SK-N-SH (cell line): ENCODE measurements around the gene THAP12. TPM values are rescaled to one million over a fixed set of nuclear protein-coding genes. Genes with fewer than 3 reads are reported as not detected.

ENCODE experiments used
- CTCF ChIA-PET: fragments of 300-600, 350-600 bp; formaldehyde crosslinking; extraction: SDS; loops from one replicate; lab custom pipeline; 2021; lab: Yijun Ruan, JAX
- POLR2A ChIA-PET: fragments of 350-600 bp; sonication (Branson Sonifier 250); formaldehyde crosslinking; extraction: SDS; loops from one replicate; lab custom pipeline; 2020; ENCODE audit warnings: antibody characterized with exemption, inconsistent platforms; lab: Yijun Ruan, JAX
- DNase-seq: peaks from one replicate; pipeline ENCODE4 v3.0.0; 2012
- H2AFZ ChIP-seq: fragments of 200-600 bp; sonication (generic); 2 replicates; pipeline ENCODE4 v1.8.1; 2016; ENCODE audit warnings: antibody characterized with exemption, mild to moderate bottlenecking, low read depth
- H3F3A ChIP-seq: fragments of 200-600 bp; sonication (generic); replicated peaks from 2 replicates; pipeline ENCODE3; 2016; ENCODE audit warnings: antibody characterized with exemption, mild to moderate bottlenecking; ENCODE audit not compliant: insufficient read depth
- H3K27ac ChIP-seq, 2 experiments: fragments of 200-500 bp in 1 of 2; fragments of 200-600 bp in 1 of 2; sonication (Bioruptor generic) in 1 of 2; sonication (generic), shearing (Covaris generic) in 1 of 2; 2 replicates each; pipeline versions ENCODE4 v1.5.1 to v1.6.1; 2014 to 2016; ENCODE audit warnings: low read depth in 2 of 2, inconsistent platforms in 1 of 2, low read length in 1 of 2, mild to moderate bottlenecking in 1 of 2, mixed read lengths in 1 of 2
- H3K27me3 ChIP-seq: fragments of 200-600 bp; sonication (generic), shearing (Covaris generic); 2 replicates; pipeline ENCODE4 v1.6.1; 2016; ENCODE audit warnings: mixed run types; ENCODE audit not compliant: insufficient read depth
- H3K36me3 ChIP-seq, 2 experiments: fragments of 200-500 bp in 1 of 2; fragments of 200-600 bp in 1 of 2; sonication (Bioruptor generic) in 1 of 2; sonication (generic) in 1 of 2; replicated peaks in 1 of 2; 2 replicates each; pipeline versions ENCODE3 to v1.5.1; 2014 to 2016; ENCODE audit warnings: low read length in 1 of 2, mild to moderate bottlenecking in 1 of 2; ENCODE audit not compliant: insufficient read depth in 2 of 2, control insufficient read depth in 1 of 2
- H3K4me1 ChIP-seq, 2 experiments: fragments of 200-500 bp in 1 of 2; fragments of 200-600 bp in 1 of 2; sonication (Bioruptor generic) in 1 of 2; sonication (generic), shearing (Covaris generic) in 1 of 2; 2 replicates each; pipeline versions ENCODE4 v1.5.1 to v1.6.1; 2014 to 2016; ENCODE audit warnings: low read depth in 1 of 2, low read length in 1 of 2, mixed run types in 1 of 2; ENCODE audit not compliant: insufficient read depth in 2 of 2, control insufficient read depth in 1 of 2
- H3K4me2 ChIP-seq: fragments of 200-600 bp; sonication (generic), shearing (Covaris generic); 2 replicates; pipeline ENCODE4 v1.6.1; 2017; ENCODE audit warnings: mixed run types
- H3K4me3 ChIP-seq, 2 experiments: fragments of 200-500 bp in 1 of 2; fragments of 200-600 bp in 1 of 2; sonication (Bioruptor generic) in 1 of 2; sonication (generic), shearing (Covaris generic) in 1 of 2; 2 replicates each; pipeline versions ENCODE4 v1.5.1 to v1.8.1; 2014 to 2016; ENCODE audit warnings: low read depth in 2 of 2, inconsistent platforms in 1 of 2, low read length in 1 of 2, mild to moderate bottlenecking in 1 of 2, mixed read lengths in 1 of 2, moderate library complexity in 1 of 2
- H3K79me2 ChIP-seq: fragments of 200-600 bp; sonication (generic); 2 replicates; pipeline ENCODE4 v1.8.1; 2017; ENCODE audit warnings: mild to moderate bottlenecking; ENCODE audit not compliant: insufficient read depth
- H3K9ac ChIP-seq: fragments of 200-600 bp; sonication (generic); 2 replicates; pipeline ENCODE4 v1.6.1; 2017; ENCODE audit warnings: mixed run types
- H3K9me2 ChIP-seq: fragments of 200-600 bp; sonication (generic); 2 replicates; pipeline ENCODE4 v1.6.1; 2017; ENCODE audit warnings: mixed run types
- H3K9me3 ChIP-seq: fragments of 200-600 bp; sonication (generic); 2 replicates; pipeline ENCODE4 v1.6.1; 2017; ENCODE audit warnings: mixed run types, mild to moderate bottlenecking, moderate library complexity
- H4K20me1 ChIP-seq: fragments of 200-600 bp; sonication (generic); 2 replicates; pipeline ENCODE4 v1.6.1; 2017; ENCODE audit warnings: mild to moderate bottlenecking, mixed run types; ENCODE audit not compliant: insufficient read depth
- CTCF ChIP-seq: fragments of 200-600 bp; sonication (generic); IDR thresholded peaks from 2 replicates; pipeline ENCODE4 v1.6.1; 2017; ENCODE audit warnings: antibody characterized with exemption, mild to moderate bottlenecking, moderate library complexity
- ELF1 ChIP-seq: IDR thresholded peaks from 2 replicates; pipeline ENCODE4 v1.4.0; 2012
- EZH2phosphoT487 ChIP-seq: fragments of 200-600 bp; sonication (generic); IDR thresholded peaks from 2 replicates; pipeline ENCODE4 v1.6.1; 2017; ENCODE audit warnings: low read depth, mixed run types, mild to moderate bottlenecking, antibody characterized with exemption, moderate library complexity, borderline replicate concordance
- GABPA ChIP-seq: IDR thresholded peaks from 2 replicates; pipeline ENCODE4 v1.4.0; 2012; ENCODE audit warnings: low read depth, mild to moderate bottlenecking
- MEF2A ChIP-seq: IDR thresholded peaks from 2 replicates; pipeline ENCODE4 v1.4.0; 2012; ENCODE audit warnings: low read depth, borderline replicate concordance
- NRF1 ChIP-seq: IDR thresholded peaks from 2 replicates; pipeline ENCODE4 v1.6.1; 2012; ENCODE audit warnings: low read depth, mild to moderate bottlenecking, low read length
- PBX3 ChIP-seq: IDR thresholded peaks from 2 replicates; pipeline ENCODE4; 2012
- RAD21 ChIP-seq: IDR thresholded peaks from 2 replicates; pipeline ENCODE4 v1.6.1; 2012; ENCODE audit warnings: mild to moderate bottlenecking, low read length
- RCOR1 ChIP-seq: fragments of 150-350 bp; IDR thresholded peaks from 2 replicates; pipeline ENCODE4 v1.6.1; 2017; ENCODE audit warnings: antibody characterized with exemption, low read length
- RFX5 ChIP-seq: IDR thresholded peaks from 2 replicates; pipeline ENCODE4 v1.6.1; 2012; ENCODE audit warnings: mild to moderate bottlenecking, improper control_type of control experiment, low read length
- RXRA ChIP-seq: IDR thresholded peaks from 2 replicates; pipeline ENCODE4 v1.4.0; 2012; ENCODE audit warnings: low read depth, mild to moderate bottlenecking, borderline replicate concordance
- SIN3A ChIP-seq: IDR thresholded peaks from 2 replicates; pipeline ENCODE4 v1.6.1; 2012; ENCODE audit warnings: low read depth, mild to moderate bottlenecking, low read length, moderate library complexity, borderline replicate concordance
- YY1 ChIP-seq: IDR thresholded peaks from 2 replicates; pipeline ENCODE4 v1.4.0; 2012; ENCODE audit warnings: low read depth, mild to moderate bottlenecking
- ZBTB33 ChIP-seq: IDR thresholded peaks from 2 replicates; pipeline ENCODE4 v1.4.0; 2012; ENCODE audit warnings: low read depth, borderline replicate concordance
- WGBS: methylation state at CpG from one replicate; pipeline ENCODE4 v1.1.6; 2017; ENCODE audit warnings: low lambda C conversion rate; 5-methylcytosine and 5-hydroxymethylcytosine counted together
- polyA plus RNA-seq, 3 experiments: library from polyadenylated mRNA; depleted of rRNA; stranded (reverse); fragments of >200 nt; gene quantifications; 2 replicates each; pipeline ENCODE4 v1.2.3, GENCODE V29; 2012

The THAP12 gene
- polyA plus RNA-seq, 1 of the 3 experiments (the other 2 are of a cell fraction), result 14.9 TPM

GRCh38 chr11:76379807-76380158 is 1.1 kb downstream of the THAP12 start (continued):
- TF ChIP-seq RAD21 (no peak), RFX5 (no peak), SIN3A (no peak), MEF2A (no peak), RXRA (no peak), ZBTB33 (no peak)

- DNase-seq, result no peak
- Histone ChIP-seq H3K9me2 (no peaks in the 10 kb centered on the region), H4K20me1 (peaks cover 43% of the 10 kb centered on the region), H3K27me3 (no peaks in the 10 kb centered on the region), H3K9ac (no peak overlapping the region), H3K36me3 (no peaks in the 10 kb centered on the region), H3K4me2 (no peak overlapping the region), H2AFZ (no peak overlapping the region), H3K9me3 (no peaks in the 10 kb centered on the region), H3K79me2 (peaks cover 86% of the 10 kb centered on the region), H3K4me3 (no peak overlapping the region), H3K27ac (no peak overlapping the region), H3F3A (peaks cover under 1% of the 10 kb centered on the region), H3K4me1 (peaks cover 14 to 16% of the 10 kb centered on the region in 2 experiments; a peak in 3 of 4 replicates)
- CTCF ChIA-PET, result no interaction called here
- WGBS, result 93% methylated on average over 7 of the region's 7 CpGs
- TF ChIP-seq GABPA, result no peak
- no peak for TF ChIP-seq CTCF
- TF ChIP-seq RCOR1, result no peak
- TF ChIP-seq NRF1, result no peak
- TF ChIP-seq PBX3, result no peak
- TF ChIP-seq ELF1, result no peak
- TF ChIP-seq EZH2phosphoT487, result no peak
- TF ChIP-seq SIN3A, result no peak
- TF ChIP-seq YY1, result no peak
- TF ChIP-seq RAD21, result no peak
- POLR2A ChIA-PET, result no interaction called here
Measured at GRCh38 chr11:76376746-76377558, 4.0 kb downstream of the THAP12 start.
